AG08396 (cell line): ENCODE measurements around the gene CELF1.
A peak's percentile ranks its signal among the peaks of the same experiment; 100 is the strongest.

Experiments used
- DNase-seq: peaks from one replicate; pipeline ENCODE4 v3.0.0; 2012; ENCODE audit warnings: low spot score, mixed read lengths

Gene CELF1

GRCh38 chr11:47417712-47418111, 135.2 kb downstream of the CELF1 start:
- no peak for DNase-seq

DNA sequence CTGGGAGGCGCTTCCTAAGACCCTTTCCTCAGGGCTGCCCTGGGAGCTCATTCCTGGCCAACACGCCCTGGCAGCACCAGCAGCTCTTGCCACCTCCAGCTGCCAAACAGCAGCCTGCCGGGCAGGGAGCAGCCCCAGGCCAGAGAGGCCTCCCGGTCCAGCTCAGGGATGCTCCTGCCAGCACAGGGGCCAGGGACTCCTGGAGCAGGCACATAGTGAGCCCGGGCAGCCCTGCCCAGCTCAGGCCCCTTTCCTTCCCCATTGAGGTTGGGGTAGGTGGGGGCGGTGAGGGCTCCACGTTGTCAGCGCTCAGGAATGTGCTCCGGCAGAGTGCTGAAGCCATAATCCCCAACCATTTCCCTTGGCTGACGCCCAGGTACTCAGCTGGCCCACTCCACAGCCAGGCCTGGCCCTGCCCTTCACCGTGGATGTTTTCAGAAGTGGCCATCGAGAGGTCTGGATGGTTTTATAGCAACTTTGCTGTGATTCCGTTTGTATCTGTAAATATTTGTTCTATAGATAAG, 136.9 kb downstream of the CELF1 start:
- peak; percentile 92 for DNase-seq
